T-helper 2 cell treated with Interferon-gamma antibody and Interleukin-4, amounts not matched to agents 100 ng/mL and 5 ng/mL, for 36 hours (primary cell): ENCODE measurements around the gene FANCC. TPM values are rescaled to one million over a fixed set of nuclear protein-coding genes. Genes with fewer than 3 reads are reported as not detected.

Experiments used
- intact Hi-C: fragments of 100-400 bp; cut with micrococcal nuclease; formaldehyde crosslinking; loops from one replicate; pipeline ENCODE4 v1.15.1; 2023
- total RNA-seq: library from RNA; stranded (reverse); gene quantifications from 2 replicates; pipeline ENCODE4 v1.2.3, GENCODE V29; 2022

FANCC gene
- total RNA-seq, 1 donor from 2014 or later: 15.9 TPM

DNA sequence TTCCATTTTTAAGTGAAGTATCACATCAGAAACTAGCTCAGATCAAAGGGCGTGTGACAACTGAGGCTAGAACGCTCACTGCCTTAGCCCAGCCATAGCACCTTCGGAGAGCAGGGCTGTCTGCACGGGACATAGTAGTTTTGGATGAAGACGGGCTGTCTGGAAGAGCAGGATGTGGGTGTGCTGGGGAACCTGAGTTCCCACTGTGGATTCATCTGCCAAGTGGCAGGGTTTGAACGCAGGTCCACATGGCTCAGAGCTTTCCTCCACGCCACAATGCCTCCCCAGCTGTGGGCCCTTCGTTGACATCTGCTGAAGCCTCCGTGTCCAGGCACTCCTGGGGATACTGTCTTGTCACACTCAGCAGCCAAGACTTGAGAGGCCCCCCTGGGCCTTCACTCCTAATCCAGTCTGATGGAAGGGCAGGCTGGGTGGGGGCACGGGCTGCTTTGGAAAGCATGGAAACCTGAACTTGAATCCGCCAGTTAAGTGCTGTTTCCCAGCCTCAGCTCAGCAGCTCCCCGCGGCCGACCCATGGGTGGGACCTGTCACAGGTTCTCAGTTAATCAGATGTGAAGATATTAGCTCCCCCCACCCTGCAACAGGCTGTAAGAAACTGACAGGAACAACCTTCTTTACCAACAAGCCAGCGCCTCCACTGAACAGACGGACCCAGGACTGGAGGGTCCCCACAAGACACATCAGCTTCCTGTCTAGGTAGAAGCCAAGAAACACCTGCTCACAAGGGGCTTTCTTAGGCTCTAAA lies 228.1 kb downstream of the FANCC start:
- intact Hi-C loops: no loop called here

- intact Hi-C loops: no loop called here
Observed at GRCh38 chr9:95088421-95089161, 228.9 kb downstream of the FANCC start.

- intact Hi-C loops: no loop called here
Observed at GRCh38 chr9:95087659-95088242, 229.8 kb downstream of the FANCC start.

- intact Hi-C loops: no loop called here
Observed at GRCh38 chr9:95086564-95086955, 230.9 kb downstream of the FANCC start.

DNA sequence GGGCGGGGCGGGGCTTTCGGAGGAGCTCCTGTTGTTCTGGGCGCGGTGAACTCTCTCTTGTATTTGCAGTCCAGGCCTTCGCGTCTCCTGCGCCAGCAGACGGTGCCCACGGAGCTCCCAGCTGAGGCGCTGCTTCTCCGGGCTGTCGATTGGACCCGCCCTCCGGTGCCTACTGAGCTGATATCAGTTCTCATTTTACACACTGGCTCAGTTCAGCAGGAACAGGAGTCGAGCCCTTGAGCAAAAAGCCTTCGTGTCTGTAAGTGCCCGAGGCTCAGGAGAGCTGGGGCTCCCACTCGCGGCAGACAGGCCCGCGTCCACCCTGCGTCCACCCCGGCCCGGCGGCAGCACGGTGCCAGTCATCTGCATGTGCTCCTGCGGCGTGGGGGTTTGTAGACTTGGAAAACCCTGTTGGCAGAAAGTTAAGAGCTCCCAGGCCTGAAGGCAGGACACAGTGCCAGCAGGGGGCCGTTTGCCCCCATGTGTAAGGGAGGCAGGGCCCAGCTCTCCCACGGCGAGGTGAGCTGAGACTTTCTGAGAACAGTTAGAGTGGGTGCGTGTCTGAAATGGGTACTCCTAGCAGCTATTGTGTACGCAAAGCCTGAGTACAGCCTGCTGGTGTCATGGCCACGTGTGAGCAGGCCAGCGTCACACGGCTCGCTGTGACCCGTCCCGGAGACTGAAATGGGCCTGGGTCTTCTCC lies 231.5 kb downstream of the FANCC start:
- intact Hi-C loops: no loop called here

DNA sequence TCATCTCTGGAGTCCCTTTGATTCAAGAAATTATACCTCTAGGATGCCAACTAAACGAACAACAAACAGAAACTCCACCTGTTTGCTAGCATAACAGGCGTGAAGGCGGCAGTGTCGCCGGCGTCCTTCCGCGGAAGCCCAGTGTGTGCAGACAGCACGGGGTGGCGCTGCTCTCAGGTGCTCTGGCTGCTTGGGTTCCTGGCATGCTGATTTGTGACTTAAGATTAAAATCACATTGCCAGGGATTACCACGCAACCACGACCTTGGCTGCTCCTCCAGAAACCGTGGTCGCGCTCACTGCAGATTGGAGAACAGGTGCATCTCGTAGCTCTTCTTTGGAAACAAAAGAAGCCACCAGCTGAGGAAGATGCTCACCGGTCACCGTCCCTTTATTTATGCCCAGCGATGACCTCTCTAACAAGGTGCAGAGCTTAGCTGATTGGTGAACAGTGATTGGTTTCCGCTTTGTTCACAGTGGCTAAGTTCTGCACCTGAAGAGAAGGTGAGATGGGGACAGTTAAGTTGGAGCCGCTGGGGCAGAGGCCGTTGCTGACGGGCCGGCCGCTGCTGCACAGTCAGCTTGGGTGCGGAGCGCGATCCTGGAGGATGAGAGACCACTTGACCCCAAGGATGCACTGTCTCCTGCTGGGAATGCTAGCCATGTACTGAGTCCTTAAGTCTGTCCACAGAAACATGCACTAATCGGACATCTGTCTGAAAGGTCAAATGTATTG lies 232.3 kb downstream of the FANCC start:
- intact Hi-C loops: no loop called here

GRCh38 chr9:95084254-95084934 lies 233.1 kb downstream of the FANCC start:
- intact Hi-C loops: no loop called here

DNA sequence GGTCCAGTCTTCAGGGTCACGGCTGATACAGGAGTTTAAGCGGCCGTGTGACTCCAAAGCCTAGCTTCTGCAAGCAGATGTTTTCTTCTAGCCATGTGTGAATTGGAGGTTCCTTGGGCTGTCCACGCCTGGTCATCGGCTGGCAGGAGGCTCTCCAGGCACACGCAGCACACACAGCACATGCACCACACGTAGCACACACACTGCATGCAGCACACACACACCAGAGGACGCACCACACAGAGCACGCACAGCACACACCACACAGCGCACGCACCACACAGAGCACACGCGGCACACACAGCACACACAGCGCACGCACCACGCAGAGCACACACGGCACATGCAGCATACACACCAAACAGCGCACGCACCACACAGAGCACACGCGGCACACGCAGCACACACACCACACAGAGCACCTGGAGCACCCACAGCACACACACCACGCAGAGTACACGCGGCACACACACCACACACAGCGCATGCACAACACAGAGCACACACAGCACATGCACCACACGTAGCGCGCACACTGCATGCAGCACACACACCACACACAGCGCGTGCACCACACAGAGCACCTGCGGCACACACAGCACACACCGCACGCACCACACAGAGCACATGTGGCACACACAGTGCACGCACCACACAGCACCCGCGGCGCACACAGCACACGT lies 234.3 kb downstream of the FANCC start:
- intact Hi-C loops: no loop called here

DNA sequence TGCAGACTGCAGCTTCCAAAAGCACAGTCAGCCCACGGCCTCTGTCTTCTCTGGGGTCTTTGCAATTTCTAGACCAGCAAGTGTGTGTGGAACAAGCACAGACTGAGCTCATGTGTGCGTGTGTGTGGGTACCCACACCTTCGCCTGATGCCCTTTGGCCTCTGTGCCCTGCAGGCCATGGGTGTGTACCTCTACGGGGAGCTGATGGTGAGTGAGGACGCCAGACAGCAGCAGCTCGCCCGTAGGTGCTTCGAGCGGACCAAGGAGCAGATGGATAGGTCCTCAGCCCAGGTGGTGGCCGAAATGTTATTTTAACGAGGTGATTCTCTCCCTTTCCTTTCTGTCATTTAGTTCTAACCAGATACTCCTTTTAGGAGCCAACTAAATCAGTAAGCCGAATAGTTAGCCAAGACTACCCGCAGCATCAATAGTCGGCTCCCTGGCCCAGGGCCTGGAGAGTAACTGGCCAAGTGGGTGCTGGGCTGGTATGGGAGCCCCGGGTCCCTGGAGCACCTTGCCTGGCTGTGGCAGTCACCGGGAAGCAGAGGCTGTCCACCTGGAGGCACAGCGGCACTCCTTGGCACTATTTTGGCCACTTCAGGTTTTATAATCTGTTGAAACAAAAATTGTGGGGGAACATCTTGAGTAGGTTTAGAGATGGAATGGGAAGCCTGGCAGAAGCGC lies 235.0 kb downstream of the FANCC start:
- intact Hi-C loops: no loop called here

DNA sequence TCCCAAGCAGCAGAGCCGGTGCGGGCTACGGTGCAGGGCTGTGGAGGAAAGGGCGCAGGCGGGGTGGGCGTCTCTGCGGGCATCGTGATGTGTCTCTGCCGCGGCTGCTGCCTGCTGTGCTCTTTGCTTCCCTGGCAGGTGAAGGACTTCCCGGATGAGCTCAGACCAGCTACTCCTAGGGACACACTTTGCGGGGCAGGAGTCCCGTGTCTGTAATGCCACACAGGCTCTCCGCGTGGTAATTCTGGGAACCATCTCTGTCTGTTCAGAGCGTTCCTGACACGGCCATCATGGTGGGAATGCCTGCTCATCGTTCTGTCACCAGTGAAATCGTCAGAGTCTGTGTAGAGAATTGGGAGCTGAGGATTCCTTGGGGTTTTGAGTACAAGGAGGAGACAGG lies 235.5 kb downstream of the FANCC start:
- intact Hi-C loops: no loop called here

DNA sequence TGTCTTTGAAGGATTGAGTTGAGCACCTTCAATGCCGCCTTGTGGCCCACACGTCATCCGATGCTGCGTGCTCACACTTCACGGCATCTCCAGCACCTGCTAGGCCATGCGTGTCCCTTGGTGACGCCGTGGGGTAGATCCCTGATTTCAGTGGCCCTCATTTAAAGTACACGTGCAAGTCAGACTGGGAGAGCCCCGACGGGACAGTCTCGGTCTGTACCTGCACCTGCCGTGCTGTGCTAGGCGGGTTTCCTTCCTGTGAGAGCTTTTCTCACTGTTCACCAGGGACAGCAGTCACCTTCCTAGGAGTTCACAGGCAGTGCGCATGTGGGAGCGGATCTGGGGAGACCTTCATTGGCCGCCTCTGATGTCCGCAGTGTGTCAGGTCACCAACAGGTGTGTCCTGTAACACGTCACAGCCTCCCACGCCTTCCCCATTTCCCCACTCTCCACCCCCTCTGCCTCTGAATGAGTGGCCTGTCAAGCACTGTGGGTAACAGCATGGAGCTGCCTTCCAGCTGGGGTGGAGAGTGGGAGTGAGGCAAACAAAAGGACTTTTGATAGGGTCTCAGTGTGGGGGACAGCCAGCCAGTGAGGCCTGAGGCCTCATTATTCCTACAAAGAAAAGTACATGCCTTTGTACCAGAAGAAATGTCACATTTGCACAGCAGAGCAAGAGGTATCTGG lies 236.4 kb downstream of the FANCC start:
- intact Hi-C loops: no loop called here

DNA sequence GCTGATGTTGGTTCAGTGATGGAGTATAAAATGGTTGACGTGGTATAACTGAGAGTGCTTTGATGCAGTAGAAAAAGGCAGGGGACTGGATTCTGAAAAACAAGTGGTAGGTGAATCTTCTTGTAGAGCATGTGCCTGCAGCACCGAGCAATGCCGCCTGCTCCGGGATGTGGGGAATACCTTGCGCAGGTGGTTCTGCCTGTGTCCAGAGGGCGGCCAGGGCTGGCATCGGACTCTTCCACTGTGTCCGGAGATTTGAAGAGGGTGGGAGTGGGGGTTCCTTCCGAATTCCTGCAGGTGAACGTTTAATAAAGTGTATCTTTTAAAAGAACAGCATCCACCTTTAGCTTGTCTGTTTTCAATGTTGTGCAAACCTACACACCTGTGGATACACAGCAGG lies 238.0 kb downstream of the FANCC start:
- intact Hi-C loops: no loop called here

DNA sequence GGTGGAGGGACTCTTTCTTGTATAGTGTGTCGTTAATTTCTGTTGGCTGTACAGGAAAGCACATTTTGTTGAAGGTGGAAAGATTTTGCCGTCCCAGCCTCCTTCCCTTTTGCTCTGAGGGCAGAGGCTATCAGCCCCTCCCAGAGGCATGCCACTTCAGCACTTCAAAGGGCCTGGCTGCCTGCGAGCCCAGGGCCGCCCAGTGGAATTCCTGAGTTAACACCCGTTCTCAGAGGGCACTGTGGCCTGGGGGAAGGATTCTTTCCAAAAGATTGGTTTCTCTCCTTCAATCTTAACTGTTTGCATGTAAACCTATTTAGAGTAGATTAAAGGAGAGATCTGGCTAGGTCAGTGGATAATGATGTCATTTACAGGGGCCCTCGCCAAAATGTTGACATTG lies 238.6 kb downstream of the FANCC start:
- intact Hi-C loops: no loop called here

DNA sequence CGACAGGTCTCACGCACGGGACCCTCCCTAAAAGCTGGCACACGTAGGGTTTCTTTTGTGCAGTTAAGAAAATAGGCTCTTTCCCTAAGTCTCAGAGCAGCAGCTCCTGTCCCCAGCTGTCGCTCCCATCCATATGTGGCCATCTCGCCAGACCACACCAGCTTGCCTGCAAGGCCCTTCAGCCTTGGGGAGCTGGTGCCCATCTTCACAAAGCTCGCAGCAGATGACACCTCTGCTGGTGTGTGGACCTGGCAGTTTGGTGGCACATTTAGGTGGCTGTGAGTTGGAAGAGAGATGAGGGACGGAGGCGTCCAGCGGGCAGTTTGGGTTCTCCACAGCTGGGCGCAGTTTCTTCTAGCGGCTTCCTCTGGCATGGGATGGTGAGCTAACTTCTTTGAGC lies 239.0 kb downstream of the FANCC start:
- intact Hi-C loops: no loop called here

DNA sequence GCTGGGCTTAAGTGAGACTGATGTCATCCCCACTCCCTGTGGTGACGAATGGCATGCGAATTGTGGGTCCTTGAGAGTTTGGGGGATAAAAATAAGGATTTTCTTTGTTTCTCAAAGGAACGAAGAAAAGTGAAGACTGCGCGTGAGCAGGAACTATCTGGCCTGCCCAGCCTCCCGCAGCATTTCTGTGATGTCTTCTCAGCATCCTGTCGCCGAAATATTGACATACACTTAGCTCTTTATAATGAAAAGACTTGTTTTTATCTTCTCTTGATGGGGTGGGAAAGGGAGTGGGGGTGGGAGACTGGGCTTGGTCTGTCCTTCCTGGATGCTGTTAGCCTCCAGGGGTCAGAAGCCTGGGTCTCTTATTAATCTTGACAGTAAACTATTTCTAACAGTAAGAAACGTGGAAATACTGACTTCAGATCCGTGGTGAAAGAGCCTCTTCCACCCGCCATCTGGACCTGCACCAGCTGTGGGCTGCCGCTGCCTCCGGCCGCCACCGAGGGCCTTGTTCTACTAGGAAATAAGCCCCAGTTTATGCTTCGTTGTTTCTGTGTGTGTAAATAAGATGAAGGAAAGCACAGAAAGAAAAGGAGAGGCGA lies 239.6 kb downstream of the FANCC start:
- intact Hi-C loops: no loop called here

DNA sequence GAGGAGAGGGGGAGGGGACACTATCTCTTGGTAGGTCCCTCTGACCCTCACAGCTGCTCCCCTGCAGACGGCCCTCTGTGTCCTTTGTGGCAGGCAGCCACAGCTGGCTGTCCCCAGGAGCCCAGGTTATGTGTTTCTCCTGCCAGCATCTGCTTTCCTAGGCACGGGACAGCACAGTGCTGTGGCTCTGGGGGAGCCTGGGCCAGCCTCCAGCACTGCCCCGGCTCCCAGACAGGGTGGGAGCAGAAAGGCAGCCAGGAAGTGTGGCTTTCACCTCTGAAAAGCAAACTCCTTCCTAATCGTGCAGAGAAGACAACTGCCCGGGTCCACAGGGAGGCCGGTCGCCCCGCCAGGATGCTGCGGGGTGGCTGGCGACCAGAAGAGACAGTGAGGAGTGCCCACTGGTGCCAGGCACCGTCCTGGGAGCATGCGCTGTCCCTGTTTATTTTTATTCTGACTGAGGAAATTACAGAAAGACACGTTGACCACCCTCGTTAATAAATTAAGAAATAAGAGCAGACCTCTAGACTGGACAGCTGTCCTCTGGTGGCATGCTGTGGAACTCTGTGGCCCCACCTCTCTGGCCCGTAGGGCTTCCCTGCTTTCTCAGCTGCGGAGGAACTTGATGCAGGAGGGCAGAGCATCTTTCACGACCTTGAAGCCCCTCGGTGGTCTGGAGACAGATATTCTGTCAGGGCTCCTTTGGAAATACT lies 240.3 kb downstream of the FANCC start:
- intact Hi-C loops: no loop called here

DNA sequence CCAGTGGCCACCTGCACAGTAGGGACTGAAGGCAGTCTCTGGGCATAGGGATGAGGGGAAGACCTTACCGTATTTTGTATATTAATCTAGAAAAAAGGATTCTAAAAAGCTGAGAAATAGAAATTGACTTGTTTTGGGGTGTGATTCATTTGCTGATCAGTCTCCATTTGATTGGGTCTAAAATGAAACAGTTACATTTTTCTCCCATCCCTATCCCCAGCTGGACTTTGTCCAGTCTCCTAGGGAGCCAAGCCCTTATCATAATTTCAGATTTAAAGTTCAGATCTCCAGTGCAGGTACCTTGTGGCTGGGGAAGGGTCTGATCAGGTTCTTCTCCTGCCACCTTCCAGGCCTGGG lies 240.8 kb downstream of the FANCC start:
- intact Hi-C loops: no loop called here

- intact Hi-C loops: no loop called here
Observed at GRCh38 chr9:95075700-95076099, 241.8 kb downstream of the FANCC start.
